Liver (tissue), 9 donors: Measurements from ENCODE around the gene GPR4. TPM values are rescaled to one million over a fixed set of nuclear protein-coding genes. Genes with fewer than 3 reads are reported as not detected.

ENCODE experiments used
- DNase-seq: peaks from one replicate; pipeline ENCODE4 v3.0.0-alpha.2; 2017; ENCODE audit warnings: low spot score
- H3K27ac ChIP-seq, 2 donors: one replicate each; pipeline ENCODE4 v1.7.0; 2013; ENCODE audit warnings: inconsistent platforms in 2 of 2, low read length in 2 of 2, control low read depth in 1 of 2, low read depth in 1 of 2, mild to moderate bottlenecking in 1 of 2
- H3K27me3 ChIP-seq, 4 donors: one replicate each; pipeline versions ENCODE4 v1.6.1 to v1.7.0; 2013; ENCODE audit warnings: low read length in 3 of 4, inconsistent platforms in 1 of 4, mild to moderate bottlenecking in 1 of 4, moderate library complexity in 1 of 4; ENCODE audit not compliant: control insufficient read depth in 4 of 4, insufficient read depth in 4 of 4
- H3K36me3 ChIP-seq, 4 donors: one replicate each; pipeline versions ENCODE4 v1.6.1 to v1.7.0; 2013; ENCODE audit warnings: low read length in 3 of 4, mild to moderate bottlenecking in 3 of 4, low read depth in 1 of 4, moderate library complexity in 1 of 4; ENCODE audit not compliant: control insufficient read depth in 4 of 4, insufficient read depth in 3 of 4
- H3K4me1 ChIP-seq, 4 donors: one replicate each; pipeline versions ENCODE4 v1.6.1 to v1.7.0; 2013; ENCODE audit warnings: low read length in 3 of 4, mild to moderate bottlenecking in 3 of 4, moderate library complexity in 1 of 4; ENCODE audit not compliant: control insufficient read depth in 4 of 4, insufficient read depth in 4 of 4
- H3K4me3 ChIP-seq, 3 donors: one replicate each; pipeline versions ENCODE4 v1.6.1 to v1.7.0; 2013; ENCODE audit warnings: low read length in 3 of 3, control low read depth in 1 of 3, low read depth in 1 of 3, mild to moderate bottlenecking in 1 of 3
- H3K9ac ChIP-seq, 2 donors: one replicate each; pipeline ENCODE4 v1.7.0; 2013; ENCODE audit warnings: low read length in 2 of 2, mild to moderate bottlenecking in 2 of 2, moderate library complexity in 2 of 2, control low read depth in 1 of 2, low read depth in 1 of 2
- H3K9me3 ChIP-seq, 4 donors: one replicate each; pipeline versions ENCODE4 v1.6.1 to v1.7.0; 2013; ENCODE audit warnings: low read length in 3 of 4; ENCODE audit not compliant: control insufficient read depth in 4 of 4
- EGR1 ChIP-seq, 2 donors: IDR thresholded peaks; 2 replicates each; pipeline ENCODE4 v1.6.1; 2016 to 2018; ENCODE audit warnings: antibody characterized with exemption in 2 of 2, low read depth in 2 of 2
- FOXA1 ChIP-seq: IDR thresholded peaks from 2 replicates; pipeline ENCODE4 v1.6.1; 2016; ENCODE audit warnings: antibody characterized with exemption
- GABPA ChIP-seq, 2 donors: IDR thresholded peaks in 1 of 2; conservative IDR thresholded peaks in 1 of 2; 2 replicates each; pipeline ENCODE4 v1.6.1; 2016; ENCODE audit warnings: antibody characterized with exemption in 2 of 2, mild to moderate bottlenecking in 1 of 2, moderate library complexity in 1 of 2
- HNF4A ChIP-seq, 2 donors: conservative IDR thresholded peaks; 2 replicates each; pipeline ENCODE4 v1.6.1; 2016; ENCODE audit warnings: antibody characterized with exemption in 2 of 2, mild to moderate bottlenecking in 2 of 2
- HNF4G ChIP-seq: IDR thresholded peaks from 2 replicates; pipeline ENCODE4 v1.6.1; 2016; ENCODE audit warnings: antibody characterized with exemption
- MAX ChIP-seq: IDR thresholded peaks from 2 replicates; pipeline ENCODE4 v1.6.1; 2016; ENCODE audit warnings: antibody characterized with exemption
- NR2F2 ChIP-seq: IDR thresholded peaks from 2 replicates; pipeline ENCODE4 v1.6.1; 2016; ENCODE audit warnings: antibody characterized with exemption
- RAD21 ChIP-seq, 2 donors: IDR thresholded peaks; 2 replicates each; pipeline ENCODE4 v1.6.1; 2016; ENCODE audit warnings: antibody characterized with exemption in 2 of 2, mild to moderate bottlenecking in 2 of 2
- RXRA ChIP-seq, 2 donors: IDR thresholded peaks; 2 replicates each; pipeline ENCODE4 v1.6.1; 2017 to 2018; ENCODE audit warnings: antibody characterized with exemption in 2 of 2, mild to moderate bottlenecking in 1 of 2
- TAF1 ChIP-seq: conservative IDR thresholded peaks from 2 replicates; pipeline ENCODE4 v1.6.1; 2016; ENCODE audit warnings: antibody characterized with exemption, mild to moderate bottlenecking
- WGBS: extraction: QIAGEN DNeasy Blood & Tissue Kit; methylation state at CpG from one replicate; pipeline ENCODE4 v1.1.7; 2013; 5-methylcytosine and 5-hydroxymethylcytosine counted together
- polyA plus RNA-seq, 2 donors: library from polyadenylated mRNA; stranded (reverse) in 1 of 2; unstranded in 1 of 2; fragments of 200-250 nt in 1 of 2; fragments of >200 nt in 1 of 2; fragmentation: Nextera tagmentation in 1 of 2; extraction: Ambion mirVana in 1 of 2; gene quantifications; one replicate each; pipeline versions ENCODE4 v1.2.1 to v1.2.3, GENCODE V29; 2013 to 2015
- total RNA-seq, 2 donors: library from RNA; depleted of rRNA; stranded (reverse); fragments of >200 nt; gene quantifications; one replicate each; pipeline ENCODE4 v1.2.3, GENCODE V29; 2014
- TF ChIP-seq, protein P1 (sequence below): IDR thresholded peaks from 2 replicates; pipeline ENCODE4 v1.6.1; 2016; ENCODE audit warnings: antibody characterized with exemption
- TF ChIP-seq, protein P2 (sequence below): IDR thresholded peaks from 2 replicates; pipeline ENCODE4 v1.6.1; 2016; ENCODE audit warnings: antibody characterized with exemption, mild to moderate bottlenecking
- TF ChIP-seq, protein P3 (sequence below): fragments of 150-350 bp; IDR thresholded peaks from 2 replicates; pipeline ENCODE4 v1.5.1; 2017; ENCODE audit warnings: improper control_type of control experiment, low read depth, low read length; ENCODE audit not compliant: missing input control
- donor health status: healthy.
- donor health status: healthy.
- donor health status: healthy.
- donor health status: healthy.
- donor health status: healthy.

The GPR4 gene
- total and polyA plus RNA-seq, 4 donors, result 0.37 to 1.9 (median 0.97) TPM

GRCh38 chr19:45621389-45621788 lies 19.4 kb upstream of the GPR4 start:
- Histone ChIP-seq H3K27me3 (no peaks in the 10 kb centered on the region), H3K36me3 (peaks cover 4 to 15% (median 7%) of the 10 kb centered on the region in 4 donors), H3K4me1 (no peaks in the 10 kb centered on the region), H3K9ac (no peak overlapping the region), H3K4me3 (no peak overlapping the region), H3K27ac (no peak overlapping the region), H3K9me3 (no peaks in the 10 kb centered on the region)
- WGBS, result 96% methylated on average over 17 of the region's 17 CpGs
- TF ChIP-seq, protein P1, sequence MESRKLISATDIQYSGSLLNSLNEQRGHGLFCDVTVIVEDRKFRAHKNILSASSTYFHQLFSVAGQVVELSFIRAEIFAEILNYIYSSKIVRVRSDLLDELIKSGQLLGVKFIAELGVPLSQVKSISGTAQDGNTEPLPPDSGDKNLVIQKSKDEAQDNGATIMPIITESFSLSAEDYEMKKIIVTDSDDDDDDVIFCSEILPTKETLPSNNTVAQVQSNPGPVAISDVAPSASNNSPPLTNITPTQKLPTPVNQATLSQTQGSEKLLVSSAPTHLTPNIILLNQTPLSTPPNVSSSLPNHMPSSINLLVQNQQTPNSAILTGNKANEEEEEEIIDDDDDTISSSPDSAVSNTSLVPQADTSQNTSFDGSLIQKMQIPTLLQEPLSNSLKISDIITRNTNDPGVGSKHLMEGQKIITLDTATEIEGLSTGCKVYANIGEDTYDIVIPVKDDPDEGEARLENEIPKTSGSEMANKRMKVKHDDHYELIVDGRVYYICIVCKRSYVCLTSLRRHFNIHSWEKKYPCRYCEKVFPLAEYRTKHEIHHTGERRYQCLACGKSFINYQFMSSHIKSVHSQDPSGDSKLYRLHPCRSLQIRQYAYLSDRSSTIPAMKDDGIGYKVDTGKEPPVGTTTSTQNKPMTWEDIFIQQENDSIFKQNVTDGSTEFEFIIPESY, result no peak
- TF ChIP-seq RAD21 (IDR thresholded peaks at IDR 0.05), result no peak
- TF ChIP-seq, protein P2, sequence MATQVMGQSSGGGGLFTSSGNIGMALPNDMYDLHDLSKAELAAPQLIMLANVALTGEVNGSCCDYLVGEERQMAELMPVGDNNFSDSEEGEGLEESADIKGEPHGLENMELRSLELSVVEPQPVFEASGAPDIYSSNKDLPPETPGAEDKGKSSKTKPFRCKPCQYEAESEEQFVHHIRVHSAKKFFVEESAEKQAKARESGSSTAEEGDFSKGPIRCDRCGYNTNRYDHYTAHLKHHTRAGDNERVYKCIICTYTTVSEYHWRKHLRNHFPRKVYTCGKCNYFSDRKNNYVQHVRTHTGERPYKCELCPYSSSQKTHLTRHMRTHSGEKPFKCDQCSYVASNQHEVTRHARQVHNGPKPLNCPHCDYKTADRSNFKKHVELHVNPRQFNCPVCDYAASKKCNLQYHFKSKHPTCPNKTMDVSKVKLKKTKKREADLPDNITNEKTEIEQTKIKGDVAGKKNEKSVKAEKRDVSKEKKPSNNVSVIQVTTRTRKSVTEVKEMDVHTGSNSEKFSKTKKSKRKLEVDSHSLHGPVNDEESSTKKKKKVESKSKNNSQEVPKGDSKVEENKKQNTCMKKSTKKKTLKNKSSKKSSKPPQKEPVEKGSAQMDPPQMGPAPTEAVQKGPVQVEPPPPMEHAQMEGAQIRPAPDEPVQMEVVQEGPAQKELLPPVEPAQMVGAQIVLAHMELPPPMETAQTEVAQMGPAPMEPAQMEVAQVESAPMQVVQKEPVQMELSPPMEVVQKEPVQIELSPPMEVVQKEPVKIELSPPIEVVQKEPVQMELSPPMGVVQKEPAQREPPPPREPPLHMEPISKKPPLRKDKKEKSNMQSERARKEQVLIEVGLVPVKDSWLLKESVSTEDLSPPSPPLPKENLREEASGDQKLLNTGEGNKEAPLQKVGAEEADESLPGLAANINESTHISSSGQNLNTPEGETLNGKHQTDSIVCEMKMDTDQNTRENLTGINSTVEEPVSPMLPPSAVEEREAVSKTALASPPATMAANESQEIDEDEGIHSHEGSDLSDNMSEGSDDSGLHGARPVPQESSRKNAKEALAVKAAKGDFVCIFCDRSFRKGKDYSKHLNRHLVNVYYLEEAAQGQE, result no peak
- TF ChIP-seq MAX, result no peak
- no peak for TF ChIP-seq HNF4A (conservative IDR thresholded peaks at IDR 0.05)
- TF ChIP-seq HNF4G, result no peak
- TF ChIP-seq, protein P3, sequence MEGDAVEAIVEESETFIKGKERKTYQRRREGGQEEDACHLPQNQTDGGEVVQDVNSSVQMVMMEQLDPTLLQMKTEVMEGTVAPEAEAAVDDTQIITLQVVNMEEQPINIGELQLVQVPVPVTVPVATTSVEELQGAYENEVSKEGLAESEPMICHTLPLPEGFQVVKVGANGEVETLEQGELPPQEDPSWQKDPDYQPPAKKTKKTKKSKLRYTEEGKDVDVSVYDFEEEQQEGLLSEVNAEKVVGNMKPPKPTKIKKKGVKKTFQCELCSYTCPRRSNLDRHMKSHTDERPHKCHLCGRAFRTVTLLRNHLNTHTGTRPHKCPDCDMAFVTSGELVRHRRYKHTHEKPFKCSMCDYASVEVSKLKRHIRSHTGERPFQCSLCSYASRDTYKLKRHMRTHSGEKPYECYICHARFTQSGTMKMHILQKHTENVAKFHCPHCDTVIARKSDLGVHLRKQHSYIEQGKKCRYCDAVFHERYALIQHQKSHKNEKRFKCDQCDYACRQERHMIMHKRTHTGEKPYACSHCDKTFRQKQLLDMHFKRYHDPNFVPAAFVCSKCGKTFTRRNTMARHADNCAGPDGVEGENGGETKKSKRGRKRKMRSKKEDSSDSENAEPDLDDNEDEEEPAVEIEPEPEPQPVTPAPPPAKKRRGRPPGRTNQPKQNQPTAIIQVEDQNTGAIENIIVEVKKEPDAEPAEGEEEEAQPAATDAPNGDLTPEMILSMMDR, result no peak
- TF ChIP-seq RXRA (IDR thresholded peaks at IDR 0.05), result no peak
- no peak for TF ChIP-seq GABPA (IDR thresholded peaks at IDR 0.05 in 1 of 2, conservative IDR thresholded peaks at IDR 0.05 in 1 of 2)
- no peak for TF ChIP-seq EGR1 (IDR thresholded peaks at IDR 0.05; ENCODE audit: low read depth in 2 of 2)
- no peak for DNase-seq

GRCh38 chr19:45616704-45617017 lies 14.6 kb upstream of the GPR4 start:
- no peaks in the 10 kb centered on the region for H3K4me1 ChIP-seq
- H3K27me3 ChIP-seq, result no peaks in the 10 kb centered on the region
- WGBS, result 93% methylated on average over 10 of the region's 10 CpGs
- no peaks in the 10 kb centered on the region for H3K9me3 ChIP-seq
- no peak overlapping the region for H3K9ac ChIP-seq
- no peak overlapping the region for H3K27ac ChIP-seq
- DNase-seq, result no peak
- H3K36me3 ChIP-seq, result peaks cover 6 to 24% (median 10%) of the 10 kb centered on the region in 4 donors
- no peak overlapping the region for H3K4me3 ChIP-seq
- no peak for TF ChIP-seq HNF4G
- TF ChIP-seq TAF1, result no peak
- TF ChIP-seq EGR1 (IDR thresholded peaks at IDR 0.05; ENCODE audit: low read depth in 2 of 2), result no peak
- TF ChIP-seq, protein P1, result no peak
- TF ChIP-seq, protein P2, result no peak
- TF ChIP-seq MAX, result no peak
- TF ChIP-seq, protein P3, result no peak
- TF ChIP-seq RXRA (IDR thresholded peaks at IDR 0.05), result no peak
- TF ChIP-seq NR2F2, result no peak
- no peak for TF ChIP-seq RAD21 (IDR thresholded peaks at IDR 0.05)
- no peak for TF ChIP-seq FOXA1
- no peak for TF ChIP-seq GABPA (IDR thresholded peaks at IDR 0.05 in 1 of 2, conservative IDR thresholded peaks at IDR 0.05 in 1 of 2)
